Activated gamma-delta T cell treated with anti-CD3 and anti-CD28 coated beads, Interleukin-2, amount 50 U/mL, for 16 hours (primary cell): ENCODE data around the gene ADARB1.
"Not testable (repeated sequence)": the region's sequence is repeated elsewhere in the genome, so short reads cannot be mapped to it uniquely, and the experiment has no call there.

ENCODE experiments used
- DNase-seq: peaks from one replicate; pipeline ENCODE4 v3.0.0-alpha.2; 2020; ENCODE audit warnings: low read depth

ADARB1 gene

DNA sequence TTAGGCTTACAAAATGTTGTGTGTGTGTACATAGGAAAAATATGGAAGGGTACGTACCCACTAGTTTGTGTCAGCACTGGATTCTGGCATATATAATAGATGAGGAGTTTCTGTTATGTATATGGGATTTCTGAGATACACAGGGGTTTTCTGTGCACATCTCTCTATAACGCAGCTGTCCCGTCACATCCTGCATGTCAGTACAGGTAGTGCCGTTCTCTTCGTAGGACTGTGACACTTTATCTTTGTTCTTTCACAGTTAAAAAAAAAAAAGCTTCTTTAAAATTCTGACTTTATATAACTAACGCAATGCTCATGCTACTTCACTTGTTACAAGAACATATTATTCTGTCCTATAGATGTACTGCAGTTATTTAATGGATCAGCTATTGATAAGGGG is 42.9 kb downstream of the ADARB1 start:
- no peak for DNase-seq

DNA sequence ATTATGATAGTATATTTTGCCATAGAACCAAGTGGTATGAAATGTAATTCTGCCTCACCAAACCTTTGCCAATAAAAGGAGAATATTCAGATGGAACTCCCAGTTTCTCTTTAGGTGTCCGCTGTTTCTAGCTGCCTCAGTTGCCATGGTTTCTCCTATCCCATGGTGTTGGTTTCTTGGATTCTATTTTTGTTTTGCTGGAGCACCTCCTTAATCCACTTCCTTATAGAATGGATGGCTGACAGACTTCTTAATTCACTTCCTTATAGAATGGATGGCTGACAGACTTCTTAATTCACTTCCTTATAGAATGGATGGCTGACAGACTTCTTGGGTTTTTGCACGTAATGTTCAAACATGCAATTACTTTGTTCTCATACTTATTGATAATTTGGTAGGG is 43.7 kb downstream of the ADARB1 start:
- DNase-seq = no peak

DNA sequence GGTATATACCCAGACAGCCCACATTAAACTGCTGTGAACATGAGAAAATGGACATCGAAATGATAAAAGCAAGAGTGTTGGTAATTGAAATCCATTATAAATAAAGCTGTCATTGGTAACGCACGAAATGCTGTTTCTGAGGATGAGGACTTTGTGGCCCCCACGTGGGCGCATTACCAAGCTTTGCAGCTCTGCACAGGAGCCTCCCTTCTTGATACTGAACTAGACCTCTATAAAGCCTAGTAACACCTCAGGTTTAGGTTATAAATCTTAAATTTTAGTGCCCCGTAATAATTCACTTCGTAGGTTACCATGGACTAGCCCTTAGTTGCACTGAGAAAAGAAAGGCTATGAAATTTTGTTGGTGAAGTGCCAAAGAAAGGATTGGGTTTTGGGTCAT is 45.4 kb downstream of the ADARB1 start:
- DNase-seq = no peak

DNA sequence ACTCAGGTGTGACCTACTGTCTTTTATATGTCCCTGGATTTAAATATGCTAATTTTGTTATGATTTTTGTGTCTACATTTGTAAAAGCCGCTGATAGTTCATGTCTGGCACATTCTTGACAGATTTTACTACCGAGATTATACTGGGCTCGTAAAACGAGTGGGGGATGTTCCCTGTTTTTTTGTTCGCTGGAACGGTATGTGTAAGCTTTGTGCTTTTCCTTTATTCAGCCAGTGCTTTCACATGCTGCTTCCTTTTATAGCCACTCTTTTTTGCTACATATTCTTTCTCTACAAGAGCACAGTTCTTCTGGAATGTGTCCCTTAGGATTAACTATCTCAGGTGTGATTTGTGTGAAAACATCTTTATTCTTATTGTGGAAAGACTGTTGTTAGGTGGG is 46.6 kb downstream of the ADARB1 start:
- no peak for DNase-seq

DNA sequence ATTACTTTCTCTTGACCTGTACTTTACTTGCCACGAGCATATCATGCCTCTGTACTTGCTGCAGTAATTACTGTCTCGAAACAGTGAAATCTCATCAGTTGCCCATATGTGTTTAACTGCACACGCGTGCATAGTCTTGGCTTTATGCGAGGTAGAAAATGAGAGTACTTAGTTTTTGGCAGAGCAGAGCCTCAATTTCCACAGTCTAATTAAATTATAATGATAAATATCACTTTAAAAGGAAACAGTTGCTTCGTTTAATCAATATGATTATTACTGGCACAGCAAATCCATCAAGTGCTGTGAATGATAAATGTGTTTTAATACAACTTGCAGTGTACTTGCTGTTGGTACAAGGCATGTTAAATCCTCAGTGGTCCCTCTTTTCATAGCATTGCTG is 47.6 kb downstream of the ADARB1 start:
- no peak for DNase-seq

DNA sequence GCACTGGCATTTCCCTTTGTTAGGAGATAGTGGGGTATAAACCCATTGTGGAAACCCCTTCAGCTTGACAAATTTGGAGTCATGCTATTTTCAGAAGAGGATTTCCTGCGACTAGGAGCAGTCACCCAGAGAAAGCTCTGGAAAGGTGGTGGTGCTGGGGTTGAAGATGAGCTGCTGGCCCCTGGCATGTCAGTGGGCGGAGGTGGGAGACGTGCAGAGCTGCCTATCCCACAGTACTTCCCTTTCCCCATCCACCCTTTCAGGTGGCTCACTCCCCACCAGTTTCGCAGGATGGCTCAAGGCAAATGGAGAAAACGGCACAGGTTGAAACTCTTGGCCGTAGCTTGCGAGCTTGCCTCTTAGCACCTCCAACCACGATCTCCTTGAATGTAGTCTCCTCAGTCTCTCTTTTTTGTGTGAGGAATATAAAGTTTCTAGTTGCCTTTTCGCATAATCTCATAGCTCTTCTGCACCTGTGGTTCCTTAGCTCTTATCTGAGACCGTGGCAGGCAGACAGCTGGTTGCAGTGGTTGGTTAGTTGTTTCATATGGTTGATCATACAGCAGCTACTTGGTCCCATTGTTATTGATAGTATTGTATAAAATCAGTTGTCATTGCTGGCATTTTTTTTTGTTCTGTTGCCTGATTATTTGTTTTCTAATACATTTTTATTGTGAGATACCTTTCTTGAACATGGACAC is 48.2 kb downstream of the ADARB1 start:
- DNase-seq = no peak

DNA sequence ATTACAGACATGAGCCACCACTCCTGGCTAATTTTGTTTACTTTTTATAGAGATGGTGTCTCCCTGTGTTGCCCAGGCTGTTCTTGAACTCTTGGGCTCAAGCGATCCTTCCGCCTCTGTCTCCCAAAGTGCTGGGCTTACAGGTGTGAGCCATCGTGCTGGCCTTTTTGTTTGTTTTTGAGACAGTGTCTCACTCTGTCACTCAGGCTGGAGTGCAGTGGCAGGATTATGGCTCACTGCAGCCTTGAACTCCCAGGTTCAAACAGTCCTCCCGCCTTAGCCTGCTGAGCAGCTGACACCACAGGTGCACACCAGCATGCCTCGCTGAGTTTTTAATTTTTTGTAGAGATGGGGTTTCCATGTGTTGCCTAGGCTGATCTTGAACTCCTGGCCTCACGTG is 49.1 kb downstream of the ADARB1 start:
- no peak for DNase-seq

DNA sequence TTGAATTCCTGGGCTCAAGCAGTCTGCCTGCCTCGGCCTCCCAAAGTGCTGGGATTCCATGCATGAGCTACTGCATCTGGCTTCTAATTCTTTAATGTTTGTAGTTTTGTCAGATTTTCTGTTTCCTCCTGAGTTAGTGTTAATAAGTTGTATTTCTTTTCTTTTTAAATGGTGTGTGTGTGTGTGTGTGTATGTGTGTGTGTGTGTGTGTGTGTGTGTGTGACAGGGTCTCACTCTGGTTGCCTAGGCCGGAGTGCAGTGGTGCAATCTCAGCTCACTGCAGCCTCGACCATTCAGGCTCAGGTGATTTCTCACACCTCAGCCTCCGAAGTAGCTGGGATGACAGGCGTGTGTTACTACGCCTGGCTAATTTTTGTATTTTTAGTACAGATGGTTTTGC is 50.2 kb downstream of the ADARB1 start:
- no peak for DNase-seq

DNA sequence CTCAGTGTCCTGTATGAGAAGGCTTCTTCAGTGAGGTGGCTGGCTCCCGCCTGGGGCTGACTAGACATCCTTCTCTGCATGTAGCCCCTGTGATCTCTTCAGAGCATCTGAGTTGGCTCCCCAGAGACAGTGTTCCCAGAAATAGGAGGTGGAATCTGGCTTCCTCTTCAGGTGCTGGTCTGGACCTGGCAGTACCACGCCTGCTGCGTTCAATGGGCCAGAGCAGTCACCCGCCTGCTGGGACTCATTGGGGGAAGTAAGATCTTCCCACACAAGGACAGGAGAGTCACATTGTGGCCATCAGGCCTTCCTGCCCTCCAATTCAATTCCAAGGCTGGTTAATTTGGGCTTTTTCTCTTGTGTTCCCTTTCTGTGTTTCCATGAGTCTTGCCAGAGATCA is 51.0 kb downstream of the ADARB1 start:
- no peak for DNase-seq

DNA sequence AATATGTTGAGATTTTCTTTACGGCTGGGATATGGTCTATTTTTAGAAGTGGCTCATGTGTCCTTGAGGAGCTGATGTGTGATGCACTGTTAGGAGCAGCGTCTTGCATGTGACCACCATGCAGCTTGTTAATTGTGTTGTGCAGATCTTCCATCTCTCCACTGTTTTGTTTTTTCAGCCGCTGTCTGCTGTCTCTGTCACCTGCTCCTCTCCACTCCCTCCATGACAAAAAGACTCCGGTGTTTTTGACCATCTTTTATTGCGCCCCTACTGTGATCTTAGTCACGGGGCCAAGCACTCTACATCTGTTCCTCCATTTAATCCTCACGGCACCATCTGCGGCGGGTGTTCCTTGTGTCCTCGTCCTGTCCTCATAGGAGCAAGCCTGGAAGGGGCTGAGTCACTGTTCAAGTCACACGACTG is 51.8 kb downstream of the ADARB1 start:
- DNase-seq = no peak

DNA sequence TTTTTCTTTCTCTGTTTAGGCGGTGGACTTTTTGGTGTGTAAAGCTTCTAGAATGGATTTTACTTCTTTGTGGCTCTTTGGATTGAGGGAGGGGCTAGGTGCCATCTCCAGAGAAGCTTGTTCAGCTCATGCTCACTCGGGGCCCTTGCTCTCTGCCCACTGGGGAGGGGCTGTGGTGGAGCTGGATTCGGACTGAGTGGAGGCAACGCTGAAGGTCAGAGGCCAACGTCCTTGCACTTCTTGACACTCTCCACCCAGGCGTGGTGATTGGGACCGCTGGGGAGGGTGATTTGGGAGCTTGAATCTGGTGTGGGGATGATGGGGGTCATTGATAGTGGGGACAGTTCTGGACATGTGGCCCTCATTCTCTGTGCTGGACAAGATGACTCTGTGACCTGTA is 52.6 kb downstream of the ADARB1 start:
- no peak for DNase-seq

DNA sequence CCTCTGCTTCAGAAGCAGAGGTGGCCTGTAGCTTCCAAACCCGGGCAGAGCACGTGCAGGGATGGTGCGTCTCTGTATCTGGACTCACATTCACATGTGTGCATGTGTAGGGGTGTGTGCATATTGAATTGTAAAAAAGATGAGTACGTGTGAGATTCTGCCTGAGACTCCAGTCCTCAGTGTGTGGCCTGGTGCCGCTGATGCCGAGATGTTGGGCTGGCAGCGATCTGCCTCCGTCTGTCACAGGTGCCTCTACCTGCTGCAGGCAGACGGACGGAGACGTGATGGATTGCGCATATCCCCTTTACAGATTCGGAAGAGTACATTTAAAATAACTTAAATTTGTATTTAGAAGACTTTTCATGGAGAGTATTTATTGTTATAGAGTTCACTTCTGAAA is 53.6 kb downstream of the ADARB1 start:
- no peak for DNase-seq

DNA sequence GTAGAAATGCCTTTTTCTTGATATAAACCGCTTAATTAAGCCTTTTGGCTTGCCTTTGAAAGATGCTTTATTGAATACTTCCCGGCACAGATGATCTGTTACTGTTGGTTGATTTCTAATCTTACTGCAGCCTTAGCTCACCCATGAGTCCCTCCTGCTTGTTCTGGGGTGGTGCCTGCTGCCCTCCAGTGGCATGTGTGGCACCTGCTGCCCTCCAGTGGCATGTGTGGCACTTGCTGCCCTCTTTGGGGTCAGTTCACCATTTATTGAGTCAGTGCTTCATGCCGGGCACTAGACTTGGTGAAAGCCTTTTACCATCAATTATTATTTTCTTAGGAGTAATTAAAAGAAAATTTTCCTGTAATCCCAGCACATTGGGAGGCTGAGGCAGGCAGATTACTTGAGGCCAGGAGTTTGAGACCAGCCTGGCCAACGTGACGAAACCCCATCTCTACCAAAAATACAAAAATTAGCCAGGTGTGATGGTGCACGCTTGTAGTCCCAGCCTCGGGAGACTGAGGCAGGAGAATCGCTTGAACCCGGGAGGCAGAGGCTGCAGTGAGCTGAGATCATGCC is 54.3 kb downstream of the ADARB1 start:
- peak; percentile 67 for DNase-seq

DNA sequence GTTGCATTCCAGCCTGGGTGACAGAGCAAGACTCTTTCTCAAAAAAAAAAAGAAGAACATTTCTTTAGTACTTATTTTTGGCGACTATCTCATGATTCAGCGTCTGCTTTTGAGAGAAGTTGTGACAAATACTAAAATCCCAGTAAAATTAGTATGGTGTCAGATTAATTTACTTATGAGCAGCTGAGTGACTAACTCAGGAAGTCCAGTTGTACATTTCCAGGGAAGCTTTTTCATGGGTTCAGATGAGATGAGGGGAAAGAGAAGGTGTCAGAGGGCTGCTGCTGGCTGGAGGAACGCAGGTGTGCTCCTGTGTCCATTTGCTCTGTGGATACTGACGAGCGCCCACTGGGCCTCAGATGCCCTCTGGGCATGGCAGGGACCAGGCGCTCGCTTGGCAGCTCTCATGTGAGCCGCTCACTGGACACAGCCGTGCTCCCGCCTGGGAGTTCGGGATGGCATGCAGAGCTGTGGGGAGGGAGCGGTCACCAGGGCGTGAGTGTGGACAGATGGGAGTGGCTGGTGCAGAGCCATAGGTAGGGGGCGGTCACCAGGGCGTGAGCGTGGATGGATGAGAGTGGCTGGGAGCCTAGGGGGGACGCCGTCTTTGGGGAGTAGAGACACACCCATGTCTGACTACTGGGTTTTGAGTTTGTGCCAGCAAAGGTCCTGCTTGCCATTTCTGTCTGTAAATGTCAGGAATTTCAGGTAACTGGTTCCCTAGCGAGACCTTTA is 55.0 kb downstream of the ADARB1 start:
- DNase-seq = no peak

DNA sequence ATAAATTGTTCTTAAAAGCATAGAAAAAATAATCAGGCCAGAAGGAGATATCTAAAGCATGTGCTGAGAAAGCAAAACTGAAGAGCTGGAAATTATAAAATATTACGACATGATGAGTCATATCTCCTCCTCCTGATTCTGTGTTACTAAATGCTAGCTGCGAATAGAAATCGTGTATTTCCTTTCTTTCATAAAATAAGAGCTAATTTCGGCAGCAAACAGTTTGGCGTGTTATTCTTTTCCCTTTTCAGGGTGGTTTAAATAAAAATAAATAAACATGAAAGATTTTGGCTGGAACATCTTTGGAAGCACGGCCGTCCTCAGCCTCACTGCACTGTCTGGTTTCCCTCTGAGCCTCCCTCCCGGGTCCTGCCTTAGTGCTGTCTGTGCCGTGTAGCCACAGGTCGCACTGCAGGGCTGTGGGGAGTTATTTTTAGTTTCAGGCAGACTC is 56.0 kb downstream of the ADARB1 start:
- no peak for DNase-seq

DNA sequence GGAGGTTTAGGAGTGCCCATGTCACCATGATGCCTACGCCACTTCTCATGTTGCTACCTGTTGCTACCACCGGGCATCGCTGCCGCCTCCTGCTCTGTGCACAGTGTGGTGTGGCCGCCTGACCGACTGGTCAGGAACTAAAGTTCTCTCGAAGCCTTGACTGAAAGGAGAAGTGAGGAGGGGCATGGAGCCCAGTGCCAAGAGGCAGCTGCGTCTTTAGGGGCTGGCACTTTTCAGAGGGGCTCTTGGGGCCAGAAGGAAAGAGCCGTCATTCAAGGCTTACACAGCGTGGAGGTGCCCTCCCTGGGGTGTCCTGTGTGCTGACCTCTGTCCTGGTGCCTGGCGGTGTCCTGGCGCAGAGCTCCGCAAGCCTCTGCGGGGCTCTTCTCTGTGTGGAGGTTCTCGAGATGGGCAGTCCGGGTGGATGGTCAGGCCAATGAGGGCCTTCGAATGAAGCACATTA is 57.2 kb downstream of the ADARB1 start:
- DNase-seq = no peak

DNA sequence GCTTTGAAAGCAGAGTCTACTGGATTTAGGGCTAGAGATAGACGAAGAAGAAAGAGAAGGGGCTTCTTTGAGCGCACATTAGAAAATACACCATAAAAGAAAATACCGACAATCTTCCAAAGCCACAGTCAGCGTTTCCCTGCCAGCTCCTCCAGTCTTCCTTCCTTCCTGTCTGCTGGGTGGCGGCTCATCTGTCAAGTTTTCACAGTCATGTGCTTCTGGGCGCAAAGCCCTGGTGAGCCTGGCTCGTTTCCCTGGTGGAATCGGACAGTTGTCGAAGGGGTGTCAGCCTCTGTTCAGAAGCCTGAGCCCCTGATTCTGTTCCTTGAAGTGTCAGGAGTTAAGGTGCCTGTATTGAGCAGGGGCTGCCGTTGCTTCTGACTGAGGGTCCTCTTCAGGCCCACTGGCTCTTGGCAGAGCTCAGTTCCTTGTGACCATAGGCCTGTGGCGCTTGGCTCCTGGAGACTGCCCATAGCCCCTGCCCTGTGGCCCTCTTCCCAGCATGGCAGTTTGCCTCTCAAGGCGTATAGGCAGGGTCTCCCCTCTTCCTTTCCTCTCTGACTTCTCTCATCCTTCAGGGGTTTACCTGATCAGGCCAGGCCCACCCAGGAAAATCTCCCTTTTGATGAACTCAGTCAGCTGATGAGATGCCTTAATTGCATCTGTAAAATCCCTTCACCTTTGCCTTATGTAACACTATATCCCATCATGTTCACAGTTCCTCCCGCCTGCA is 58.6 kb downstream of the ADARB1 start:
- no peak for DNase-seq

DNA sequence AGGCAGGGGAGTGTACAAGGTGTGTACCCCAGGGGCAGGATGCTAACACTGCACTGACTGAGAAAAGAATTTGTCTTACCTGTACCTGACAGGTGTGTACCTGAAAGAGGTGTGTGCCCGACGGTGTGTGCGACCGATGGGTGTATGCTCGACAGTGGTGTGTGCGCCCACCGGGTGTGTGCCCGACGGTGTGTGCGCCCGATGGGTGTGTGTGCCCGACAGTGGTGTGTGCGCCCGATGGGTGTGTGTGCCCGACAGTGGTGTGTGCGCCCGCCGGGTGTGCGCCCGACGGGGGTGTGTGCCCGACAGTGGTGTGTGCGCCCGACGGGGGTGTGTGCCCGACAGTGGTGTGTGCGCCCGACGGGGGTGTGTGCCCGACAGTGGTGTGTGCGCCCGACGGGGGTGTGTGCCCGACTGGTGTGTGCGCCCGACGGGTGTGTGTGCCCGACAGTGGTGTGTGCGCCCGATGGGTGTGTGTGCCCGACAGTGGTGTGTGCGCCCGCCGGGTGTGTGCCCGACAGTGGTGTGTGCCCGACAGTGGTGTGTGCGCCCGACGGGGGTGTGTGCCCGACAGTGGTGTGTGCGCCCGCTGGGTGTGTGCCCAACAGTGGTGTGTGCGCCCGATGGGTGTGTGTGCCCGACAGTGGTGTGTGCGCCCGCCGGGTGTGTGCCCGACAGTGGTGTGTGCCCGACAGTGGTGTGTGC is 59.3 kb downstream of the ADARB1 start:
- DNase-seq = not testable (repeated sequence)

DNA sequence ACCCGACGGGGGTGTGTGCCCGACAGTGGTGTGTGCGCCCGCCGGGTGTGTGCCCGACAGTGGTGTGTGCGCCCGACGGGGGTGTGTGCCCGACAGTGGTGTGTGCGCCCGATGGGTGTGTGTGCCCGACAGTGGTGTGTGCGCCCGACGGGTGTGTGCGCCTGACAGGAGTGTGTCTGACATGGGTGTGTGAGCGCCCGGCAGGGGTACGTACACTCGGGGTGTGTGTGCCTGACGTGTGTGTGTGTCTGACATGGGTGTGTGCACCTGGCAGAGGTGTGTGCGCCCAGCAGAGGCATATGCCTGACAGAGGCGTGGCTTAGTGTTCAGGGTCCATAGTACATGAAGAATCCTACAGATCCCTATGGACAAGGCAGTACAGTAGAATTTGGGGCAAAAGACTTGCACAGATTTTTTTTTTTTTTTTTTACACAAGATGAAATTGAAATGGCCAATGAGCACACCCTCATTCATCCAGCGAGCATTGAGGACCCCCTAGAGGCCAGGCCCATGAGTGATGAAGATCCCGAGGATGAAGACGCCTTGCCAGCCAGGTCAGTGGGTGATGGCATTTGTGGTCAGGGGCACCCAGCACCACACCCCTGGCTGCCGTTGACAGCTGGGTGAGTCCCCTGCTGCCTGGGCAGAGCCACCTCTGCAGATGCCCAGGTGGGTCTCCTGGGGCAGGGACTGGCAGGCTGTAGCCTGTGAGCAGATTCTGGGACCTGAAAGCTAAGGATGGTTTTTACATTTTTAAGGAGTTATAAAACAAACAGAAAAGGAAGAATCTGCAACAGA is 60.1 kb downstream of the ADARB1 start:
- no peak for DNase-seq

DNA sequence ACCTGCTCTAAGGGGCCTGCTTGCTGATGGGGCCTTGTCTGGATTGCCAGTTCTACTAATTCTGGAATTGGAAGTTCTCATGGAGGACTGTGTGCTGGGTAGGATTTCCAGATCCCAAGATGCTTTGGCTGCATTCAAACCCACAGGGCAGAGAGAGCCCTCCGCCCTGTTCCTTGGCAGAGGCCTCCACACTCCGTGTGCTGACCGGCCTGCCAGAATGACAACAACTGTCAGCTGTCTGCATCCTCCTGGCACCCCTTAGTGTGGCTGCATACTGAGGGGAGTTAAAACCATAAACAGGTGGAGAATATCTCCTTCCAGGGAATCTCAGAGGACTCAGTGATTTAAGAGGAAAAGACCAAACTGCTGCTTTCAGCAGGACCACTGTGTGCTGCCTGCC is 60.7 kb downstream of the ADARB1 start:
- no peak for DNase-seq

DNA sequence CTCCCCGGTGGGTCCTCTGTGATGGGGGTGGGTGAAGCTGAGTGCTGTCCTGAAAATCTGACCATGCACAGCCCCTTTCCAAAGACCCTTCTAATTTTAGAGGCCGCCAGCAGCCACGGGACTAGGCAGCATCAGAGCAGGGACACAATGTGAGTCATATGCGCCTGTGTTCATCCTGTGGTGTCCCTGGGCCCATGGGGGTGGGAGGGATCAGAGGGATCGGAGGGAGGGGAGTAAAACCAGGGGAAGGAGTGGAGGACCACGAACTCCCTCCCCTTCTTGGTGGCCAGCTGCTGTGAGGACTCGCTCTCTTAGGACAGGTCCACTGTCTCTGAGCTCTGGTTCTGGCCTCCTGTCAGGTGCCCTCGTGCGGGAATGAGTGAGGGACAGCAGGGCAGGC is 61.5 kb downstream of the ADARB1 start:
- no peak for DNase-seq
